Vagina (tissue), 2 donors: ENCODE data around the gene GNPAT. TPM values are rescaled to one million over a fixed set of nuclear protein-coding genes. Genes with fewer than 3 reads are reported as not detected.
A peak's percentile ranks its signal among the peaks of the same experiment; 100 is the strongest.

Experiments used
- DNase-seq, 2 donors: peaks; one replicate each; pipeline ENCODE4 v3.0.0-alpha.2; 2017; ENCODE audit errors: extremely low spot score in 2 of 2
- H3K27ac ChIP-seq: fragments of 200-600 bp; sonication (generic); one replicate; pipeline ENCODE4 v1.5.1; 2019
- H3K27me3 ChIP-seq: fragments of 200-600 bp; sonication (generic); one replicate; pipeline ENCODE4 v1.5.1; 2019
- H3K36me3 ChIP-seq, 2 donors: fragments of 200-600 bp; sonication (generic); one replicate each; pipeline ENCODE4 v1.5.1; 2017 to 2019
- H3K4me1 ChIP-seq: fragments of 200-600 bp; sonication (generic); one replicate; pipeline ENCODE4 v1.5.1; 2019
- H3K4me3 ChIP-seq, 2 donors: fragments of 200-600 bp; sonication (generic); 1 replicate in 1 of 2; 2 replicates in 1 of 2; pipeline ENCODE4 v1.5.1; 2016 to 2019
- H3K9me3 ChIP-seq: fragments of 200-600 bp; sonication (generic); one replicate; pipeline ENCODE4 v1.5.1; 2019
- POLR2A ChIP-seq, 2 donors: fragments of 450-650 bp; IDR thresholded peaks; one replicate each; pipeline ENCODE4 v1.6.1; 2017; ENCODE audit warnings: antibody characterized with exemption in 2 of 2, mild to moderate bottlenecking in 2 of 2, moderate library complexity in 2 of 2
- POLR2AphosphoS5 ChIP-seq, 2 donors: sonication (generic); formaldehyde crosslinking; IDR thresholded peaks; one replicate each; pipeline ENCODE4 v1.9.0; 2017; ENCODE audit warnings: antibody characterized with exemption in 2 of 2, mild to moderate bottlenecking in 2 of 2, low read depth in 1 of 2; ENCODE audit not compliant: insufficient read depth in 1 of 2
- intact Hi-C: fragments of 100-400 bp; cut with DNase I; formaldehyde crosslinking; loops from one replicate; pipeline ENCODE4 v1.15.1; 2023
- small RNA-seq: library from RNA; depleted of rRNA; stranded (forward); fragments of <200 nt; gene quantifications from one replicate; pipeline ENCODE3, GENCODE V24; 2016
- total RNA-seq: library from RNA; depleted of rRNA; stranded (reverse); fragments of >200 nt; gene quantifications from one replicate; pipeline ENCODE4 v1.2.3, GENCODE V29; 2016
- TF ChIP-seq, protein P1 (sequence below), 3 experiments: fragments of 450-650 bp in 2 of 3; fragments of 200-600 bp in 1 of 3; sonication (generic) in 1 of 3; IDR thresholded peaks; one replicate each; pipeline ENCODE4 v1.5.1; 2017 to 2019; ENCODE audit warnings: antibody characterized with exemption in 3 of 3, mild to moderate bottlenecking in 2 of 3, moderate library complexity in 2 of 3

Gene GNPAT
- total RNA-seq, 1 donor from 2014 or later, result 28.7 TPM

DNA sequence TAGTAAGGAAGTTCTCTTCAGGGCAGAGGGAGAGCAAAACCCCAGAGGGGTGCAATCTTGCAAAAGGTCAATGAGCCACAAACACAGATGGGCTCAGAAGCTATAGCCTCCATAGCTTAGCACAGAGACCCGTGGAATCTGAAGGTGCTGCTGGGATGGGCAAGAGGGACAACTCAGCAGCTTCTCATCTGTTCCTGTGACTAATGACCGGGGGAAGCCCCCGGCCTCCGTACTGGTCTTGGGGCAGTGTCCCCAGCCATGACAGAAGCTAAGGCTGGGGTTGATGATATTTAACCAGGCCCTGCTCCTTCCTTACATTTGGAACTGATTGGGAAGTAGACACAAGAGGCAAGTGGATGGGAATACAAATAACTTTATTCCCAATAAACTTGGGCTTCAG is 77.6 kb downstream of the GNPAT start:
- TF ChIP-seq, protein P1, sequence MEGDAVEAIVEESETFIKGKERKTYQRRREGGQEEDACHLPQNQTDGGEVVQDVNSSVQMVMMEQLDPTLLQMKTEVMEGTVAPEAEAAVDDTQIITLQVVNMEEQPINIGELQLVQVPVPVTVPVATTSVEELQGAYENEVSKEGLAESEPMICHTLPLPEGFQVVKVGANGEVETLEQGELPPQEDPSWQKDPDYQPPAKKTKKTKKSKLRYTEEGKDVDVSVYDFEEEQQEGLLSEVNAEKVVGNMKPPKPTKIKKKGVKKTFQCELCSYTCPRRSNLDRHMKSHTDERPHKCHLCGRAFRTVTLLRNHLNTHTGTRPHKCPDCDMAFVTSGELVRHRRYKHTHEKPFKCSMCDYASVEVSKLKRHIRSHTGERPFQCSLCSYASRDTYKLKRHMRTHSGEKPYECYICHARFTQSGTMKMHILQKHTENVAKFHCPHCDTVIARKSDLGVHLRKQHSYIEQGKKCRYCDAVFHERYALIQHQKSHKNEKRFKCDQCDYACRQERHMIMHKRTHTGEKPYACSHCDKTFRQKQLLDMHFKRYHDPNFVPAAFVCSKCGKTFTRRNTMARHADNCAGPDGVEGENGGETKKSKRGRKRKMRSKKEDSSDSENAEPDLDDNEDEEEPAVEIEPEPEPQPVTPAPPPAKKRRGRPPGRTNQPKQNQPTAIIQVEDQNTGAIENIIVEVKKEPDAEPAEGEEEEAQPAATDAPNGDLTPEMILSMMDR (IDR thresholded peaks at IDR 0.05), result no peak
- no peak for TF ChIP-seq POLR2AphosphoS5 (IDR thresholded peaks at IDR 0.05; ENCODE audit: insufficient read depth in 1 of 2, low read depth in 1 of 2)
- no peak for TF ChIP-seq POLR2A (IDR thresholded peaks at IDR 0.05)
- Histone ChIP-seq H3K4me3 (no peak overlapping the region), H3K27me3 (no peaks in the 10 kb centered on the region), H3K27ac (no peak overlapping the region), H3K36me3 (no peaks in the 10 kb centered on the region), H3K9me3 (no peaks in the 10 kb centered on the region), H3K4me1 (no peaks in the 10 kb centered on the region)
- intact Hi-C loops, result no loop called here
- peak in 1 of 2 donors; percentile 54 for DNase-seq

DNA sequence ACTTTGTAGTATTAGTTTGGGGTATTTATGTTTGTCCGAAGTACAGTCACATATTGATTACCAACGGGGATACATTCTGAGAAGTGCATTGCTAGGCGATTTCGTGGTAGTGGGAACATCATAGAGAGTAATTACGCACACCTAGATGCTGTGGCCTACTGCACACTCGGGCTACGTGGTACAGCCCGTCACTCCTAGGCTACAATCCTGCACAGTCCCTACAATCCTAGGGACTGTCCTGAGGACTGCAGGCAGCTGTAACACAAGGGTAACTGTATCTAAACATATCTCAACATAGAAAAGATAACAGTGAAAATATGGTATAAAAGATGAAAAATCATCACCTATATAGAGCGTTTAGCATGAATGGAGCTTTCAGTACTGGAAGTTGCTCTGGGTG is 78.1 kb downstream of the GNPAT start:
- no peaks in the 10 kb centered on the region for H3K36me3 ChIP-seq
- H3K4me3 ChIP-seq, result no peak overlapping the region
- no peaks in the 10 kb centered on the region for H3K9me3 ChIP-seq
- H3K27me3 ChIP-seq, result no peaks in the 10 kb centered on the region
- H3K4me1 ChIP-seq, result no peaks in the 10 kb centered on the region
- H3K27ac ChIP-seq, result no peak overlapping the region
- TF ChIP-seq POLR2A (IDR thresholded peaks at IDR 0.05), result no peak
- no peak for TF ChIP-seq POLR2AphosphoS5 (IDR thresholded peaks at IDR 0.05; ENCODE audit: insufficient read depth in 1 of 2, low read depth in 1 of 2)
- intact Hi-C loops, result no loop called here
- DNase-seq, result no peak

- Histone ChIP-seq H3K4me1 (no peaks in the 10 kb centered on the region), H3K9me3 (no peaks in the 10 kb centered on the region), H3K4me3 (no peak overlapping the region), H3K27ac (no peak overlapping the region), H3K36me3 (no peaks in the 10 kb centered on the region), H3K27me3 (no peaks in the 10 kb centered on the region)
- TF ChIP-seq, protein P1 (IDR thresholded peaks at IDR 0.05), result no peak
- no peak for DNase-seq
- intact Hi-C loops, result no loop called here
These were observed 82.0 kb downstream of the GNPAT start for GRCh38 chr1:231322880-231323530.

GRCh38 chr1:231324660-231325059 is 83.6 kb downstream of the GNPAT start:
- Histone ChIP-seq H3K9me3 (no peaks in the 10 kb centered on the region), H3K4me3 (no peak overlapping the region), H3K27me3 (no peaks in the 10 kb centered on the region), H3K4me1 (no peaks in the 10 kb centered on the region), H3K27ac (no peak overlapping the region), H3K36me3 (no peaks in the 10 kb centered on the region)
- intact Hi-C loops, result no loop called here
- TF ChIP-seq POLR2AphosphoS5 (IDR thresholded peaks at IDR 0.05; ENCODE audit: insufficient read depth in 1 of 2, low read depth in 1 of 2), result no peak
- no peak for TF ChIP-seq POLR2A (IDR thresholded peaks at IDR 0.05)
- TF ChIP-seq, protein P1 (IDR thresholded peaks at IDR 0.05), result no peak
- no peak for DNase-seq

DNA sequence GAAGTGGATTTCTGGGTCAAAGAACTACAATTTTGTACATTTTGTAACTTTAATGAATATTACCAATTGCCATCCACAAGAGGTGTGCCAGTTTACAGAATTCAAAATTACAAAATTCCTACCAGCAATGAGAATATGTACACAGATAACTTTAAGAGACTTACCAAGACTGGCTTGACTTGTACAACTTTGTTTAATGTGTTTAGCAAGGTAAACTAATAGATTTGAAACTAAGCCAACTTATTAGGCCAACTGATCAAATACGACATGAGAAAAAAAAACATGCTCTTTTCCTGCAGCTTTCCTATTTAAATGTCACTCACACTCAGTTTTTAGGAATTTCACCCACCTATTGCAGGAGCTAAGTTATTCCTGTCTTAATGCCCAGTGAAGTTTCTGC is 85.2 kb downstream of the GNPAT start:
- H3K4me1 ChIP-seq, result no peaks in the 10 kb centered on the region
- no peak for TF ChIP-seq POLR2AphosphoS5 (IDR thresholded peaks at IDR 0.05; ENCODE audit: insufficient read depth in 1 of 2, low read depth in 1 of 2)
- TF ChIP-seq POLR2A (IDR thresholded peaks at IDR 0.05), result no peak
- TF ChIP-seq, protein P1 (IDR thresholded peaks at IDR 0.05), result no peak
- H3K27me3 ChIP-seq, result no peaks in the 10 kb centered on the region
- DNase-seq, result no peak
- no peaks in the 10 kb centered on the region for H3K9me3 ChIP-seq
- intact Hi-C loops, result no loop called here
- no peak overlapping the region for H3K4me3 ChIP-seq
- H3K27ac ChIP-seq, result no peak overlapping the region
- no peaks in the 10 kb centered on the region for H3K36me3 ChIP-seq

Small RNA genes lying within 50 kb of the gene (small RNA-seq; reads per million reads assigned to genes)
- gene RNA5SP80, result not detected

Other genes with a start within 250 kb of the GNPAT start
- 37.3 TPM for gene FAM89A, start 201.0 kb upstream of the GNPAT start, total RNA-seq
- not detected for gene TRIM67, start 79.2 kb upstream of the GNPAT start, total RNA-seq
- 11.5 TPM for gene EXOC8, start 96.6 kb downstream of the GNPAT start, total RNA-seq
- gene SPRTN, start 97.1 kb downstream of the GNPAT start, total RNA-seq, result 22.6 TPM
- gene EGLN1, start 181.1 kb downstream of the GNPAT start, total RNA-seq, result 26.3 TPM